K562 treated with DMSO at 1 percent for 4 hours (cell line): ENCODE measurements around the gene PLCD4. TPM values are rescaled to one million over a fixed set of nuclear protein-coding genes. Genes with fewer than 3 reads are reported as not detected.

Experiments used
- total RNA-seq: library from RNA; unstranded; fragments of 300-600 nt; gene quantifications from 2 replicates; pipeline ENCODE4 v1.2.3, GENCODE V29; 2022; ENCODE audit not compliant: insufficient read depth

The PLCD4 gene
- 0.29 TPM in 1 of 2 replicates, not detected in the other for total RNA-seq

DNA sequence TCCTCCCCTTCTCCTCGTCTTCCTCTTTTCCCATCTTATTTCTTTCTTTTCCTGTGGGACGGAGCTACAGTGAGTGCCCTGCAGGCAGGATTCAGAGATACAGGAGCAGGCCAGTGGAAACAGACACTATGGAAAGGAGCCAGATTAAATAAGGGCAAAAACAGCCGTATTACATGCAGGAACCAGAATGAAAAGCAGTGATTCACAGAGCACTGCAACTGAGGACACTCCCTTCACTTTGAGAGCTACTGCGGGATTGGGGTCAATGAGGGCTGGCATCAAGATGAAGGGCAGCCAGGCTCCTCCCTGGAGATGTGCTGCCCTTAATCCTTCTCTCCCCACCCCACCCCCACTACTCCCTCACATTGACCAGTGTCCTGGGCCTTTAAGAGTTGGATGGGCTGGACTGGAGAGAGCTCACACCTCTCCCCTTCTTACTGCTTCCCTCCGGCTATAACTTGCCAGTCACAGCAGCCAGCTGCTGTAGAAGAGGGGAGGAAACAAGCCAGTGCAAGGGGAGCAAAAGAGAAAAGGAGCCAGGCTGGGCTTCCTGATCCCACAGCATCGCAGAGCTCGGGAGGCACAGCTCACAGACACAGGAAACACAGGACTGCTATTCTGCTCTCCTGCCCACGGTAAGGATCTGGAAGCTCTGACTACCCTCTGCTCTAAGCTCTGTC lies at the start of gene PLCD4:
Gene PLCD4, plus strand, starts transcription at position 464 of the 680 bp plus-strand sequence. CDS start 7,841 bp downstream, outside the sequence.

DNA sequence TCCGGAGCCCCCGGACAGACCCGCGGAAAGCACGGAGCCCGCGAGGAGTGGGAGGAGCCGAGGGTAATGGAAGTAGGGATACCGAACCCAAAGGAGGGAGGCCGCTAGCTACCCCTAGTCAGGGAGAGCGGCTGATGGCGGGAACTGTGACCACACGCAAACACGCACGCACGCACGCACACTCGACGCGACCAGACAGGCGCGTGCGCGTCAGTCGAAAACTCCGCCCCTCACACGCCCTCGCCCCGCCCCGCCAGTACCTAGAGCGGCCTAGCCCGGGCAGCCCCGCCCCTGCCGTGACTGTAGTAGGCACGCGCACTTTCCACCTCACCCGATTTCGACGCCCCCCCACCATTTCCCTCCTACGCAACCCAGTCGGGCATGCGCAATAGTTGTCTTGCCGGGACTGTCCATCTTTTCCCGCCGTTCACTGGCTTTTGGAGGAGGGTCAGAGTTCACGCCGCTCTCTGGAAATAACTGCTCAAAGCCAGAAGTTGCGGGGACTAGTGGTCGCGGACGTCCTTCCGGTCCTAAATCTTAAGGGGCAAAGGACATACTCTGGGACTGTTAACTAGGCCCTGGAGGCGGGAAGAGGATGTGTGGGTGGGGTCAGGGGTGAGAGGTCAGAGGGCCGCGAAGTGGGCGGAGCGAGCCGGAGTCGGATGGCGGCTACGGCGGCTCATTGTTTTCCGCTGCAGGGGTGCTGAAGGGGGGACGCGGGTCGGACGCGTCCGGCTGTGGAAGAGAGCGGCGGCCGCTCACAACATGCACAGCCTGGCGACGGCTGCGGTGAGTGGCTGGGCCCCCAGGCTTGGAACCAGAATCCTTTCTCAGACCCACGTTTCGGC lies 39.3 kb upstream of the PLCD4 start, which contains the start of the genes CNOT9 and USP37:
Gene CNOT9, plus strand, starts transcription at position 650 of the 848 bp plus-strand sequence. Its CDS starts 116 bp downstream, at position 766.
Gene USP37, minus strand, starts transcription at position 162 of the 848 bp plus-strand sequence. CDS start 9,698 bp downstream, outside the sequence.

DNA sequence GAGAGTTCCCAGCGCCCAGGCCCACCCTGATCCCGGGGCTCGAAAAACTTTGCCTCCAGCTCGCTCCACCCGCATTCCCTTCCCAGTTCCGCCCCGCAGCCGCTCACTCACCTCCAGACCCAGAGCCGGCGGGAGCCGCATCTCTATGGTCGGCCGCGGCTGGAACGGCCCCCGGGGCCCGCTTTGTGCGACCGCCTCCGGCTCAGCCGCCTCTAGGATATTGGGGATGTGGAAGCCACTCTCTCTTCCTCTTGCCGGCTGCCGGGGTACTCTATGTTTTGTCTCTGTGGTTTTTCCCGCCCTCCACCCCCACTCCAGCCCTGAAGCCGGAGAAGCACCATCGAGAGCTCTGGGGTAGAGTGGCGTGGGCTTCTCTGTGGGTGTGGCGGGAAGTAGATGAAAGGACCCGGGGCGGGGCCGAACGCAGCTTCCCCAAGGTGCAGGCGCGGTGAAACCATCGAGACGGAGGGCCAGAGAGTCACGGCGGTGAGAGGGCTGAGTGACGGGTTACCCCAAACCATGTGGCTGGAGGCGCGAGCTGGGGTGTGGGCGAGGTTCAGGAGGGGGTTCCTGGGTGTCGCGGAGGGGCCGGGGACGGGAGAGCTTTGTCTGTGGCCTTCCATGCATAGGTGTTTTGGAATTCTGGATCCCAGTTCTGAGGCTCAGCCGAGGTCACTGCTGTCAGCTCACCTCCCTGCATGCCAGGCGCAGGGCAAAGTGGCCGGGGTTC lies 51.7 kb downstream of the PLCD4 start, which contains the start of the genes BCS1L and ZNF142:
Gene BCS1L, plus strand, starts transcription at position 426 of the 730 bp plus-strand sequence. CDS start 1,305 bp downstream, outside the sequence.
Gene ZNF142, minus strand, starts transcription at position 366 of the 730 bp plus-strand sequence. CDS start 3,194 bp downstream, outside the sequence.

DNA sequence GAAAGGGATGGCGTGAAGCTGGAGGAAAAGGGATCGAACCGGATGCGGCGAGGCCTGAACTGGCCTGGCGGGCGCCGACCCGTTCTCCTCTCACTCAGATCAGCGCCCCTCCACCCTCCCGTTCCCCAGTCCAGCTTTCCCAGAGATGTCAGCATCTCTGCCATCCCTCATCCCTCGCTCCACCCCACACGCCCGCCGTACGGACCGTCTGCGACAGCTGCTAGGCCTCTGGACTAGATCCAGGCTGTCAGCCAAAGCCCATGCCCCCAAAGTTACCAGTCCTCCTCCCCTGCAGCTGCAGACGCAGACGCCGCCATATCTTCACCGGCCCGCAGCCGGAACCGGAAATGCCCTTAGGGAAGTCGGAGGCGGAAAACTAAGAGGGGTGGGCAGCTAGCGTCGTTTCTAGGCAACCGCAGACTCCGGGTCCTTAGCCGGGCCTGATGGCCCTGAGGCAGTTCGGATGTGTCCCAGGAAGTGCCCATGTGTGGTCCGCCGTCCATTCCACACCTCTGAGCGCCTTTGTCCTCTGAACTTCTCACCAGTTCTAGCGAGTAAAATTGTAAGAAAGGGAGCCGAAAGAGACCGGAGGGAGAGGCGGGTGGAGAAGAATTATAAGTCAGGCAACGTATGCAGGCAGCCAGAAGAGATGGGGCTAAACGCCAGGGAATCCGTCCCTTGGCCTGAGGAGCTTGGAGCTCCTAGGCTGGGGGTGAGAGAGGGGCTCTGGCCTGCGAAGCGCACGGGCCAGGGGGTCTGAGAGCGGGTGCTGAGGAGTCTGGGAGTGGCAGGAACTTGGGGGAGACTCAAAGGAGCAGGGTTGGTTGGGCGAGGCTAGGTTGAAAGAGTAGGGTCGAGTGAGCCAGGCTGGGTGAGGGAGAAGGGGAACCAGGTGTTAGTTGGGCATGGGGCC lies 64.2 kb downstream of the PLCD4 start, which contains the start of the genes RNF25 and STK36:
Gene RNF25, minus strand, starts transcription at position 349 of the 913 bp plus-strand sequence. Its CDS starts 32 bp downstream, at position 317.
Gene STK36, plus strand, starts transcription at position 433 of the 913 bp plus-strand sequence. CDS start 744 bp downstream, outside the sequence.

Other genes with a start within 250 kb of the PLCD4 start
- 0.53 and 0.71 TPM in 2 replicates for gene SLC11A1, start 225.6 kb upstream of the PLCD4 start, total RNA-seq
- gene CTDSP1, start 208.0 kb upstream of the PLCD4 start, total RNA-seq: 43.3 and 47.3 TPM in 2 replicates
- 0.88 and 1.4 TPM in 2 replicates for gene VIL1, start 188.8 kb upstream of the PLCD4 start, total RNA-seq
- gene USP37, start 39.5 kb upstream of the PLCD4 start, total RNA-seq: 4.2 and 4.5 TPM in 2 replicates
- gene CNOT9, start 39.1 kb upstream of the PLCD4 start, total RNA-seq: 14.4 and 20.2 TPM in 2 replicates
- gene ZNF142, start 51.7 kb downstream of the PLCD4 start, total RNA-seq: 6.6 and 9.1 TPM in 2 replicates
- gene BCS1L, start 51.8 kb downstream of the PLCD4 start, total RNA-seq: 20.8 and 21.4 TPM in 2 replicates
- gene RNF25, start 64.1 kb downstream of the PLCD4 start, total RNA-seq: 25.3 and 31.0 TPM in 2 replicates
- 2.8 and 3.4 TPM in 2 replicates for gene STK36, start 64.2 kb downstream of the PLCD4 start, total RNA-seq
- 19.4 and 44.1 TPM in 2 replicates for gene TTLL4, start 102.9 kb downstream of the PLCD4 start, total RNA-seq
- not detected in 2 replicates for gene CYP27A1, start 174.2 kb downstream of the PLCD4 start, total RNA-seq
- gene PRKAG3, start 223.9 kb downstream of the PLCD4 start, total RNA-seq: not detected in 2 replicates